Ovary (tissue), 3 donors: ENCODE results near the gene PCDHGB7.

ENCODE experiments used
- CTCF ChIP-seq, 3 donors: fragments of 450-650 bp in 2 of 3; fragments of 200-600 bp in 1 of 3; IDR thresholded peaks; one replicate each; pipeline versions ENCODE4 v1.5.1 to v1.8.0; 2016 to 2022; ENCODE audit warnings: antibody characterized with exemption in 3 of 3, mild to moderate bottlenecking in 1 of 3
- EP300 ChIP-seq: sonication (generic); formaldehyde crosslinking; IDR thresholded peaks from one replicate; pipeline ENCODE4 v1.6.1; 2017; ENCODE audit warnings: antibody characterized with exemption
- POLR2A ChIP-seq: fragments of 450-650 bp; IDR thresholded peaks from one replicate; pipeline ENCODE4 v1.6.1; 2017; ENCODE audit warnings: antibody characterized with exemption, mild to moderate bottlenecking, moderate library complexity
- donor health status: DM: no; HTN: no; CAD: no.

GRCh38 chr5:141421489-141421855 is 4.0 kb downstream of the PCDHGB7 start:
- TF ChIP-seq POLR2A (no peak), EP300 (no peak), CTCF (IDR thresholded peaks at IDR 0.05) (no peak)
